Measurements from ENCODE around the gene HTRA1.

- TF ChIP-seq CTCF (conservative IDR thresholded peaks at IDR 0.05; ENCODE audit: low read depth, low read length) (no peak), EZH2 (IDR thresholded peaks at IDR 0.05; ENCODE audit: low read length, unreplicated experiment) (no peak)
Measured at GRCh38 chr10:122490268-122490667, 28.9 kb downstream of the HTRA1 start.
